KMS-11 (cell line): Measurements from ENCODE around the gene NLGN2.

Experiments
- H2AFZ ChIP-seq: fragments of 200-600 bp; sonication (generic); 2 replicates; pipeline ENCODE4 v1.6.1; 2016; ENCODE audit warnings: antibody characterized with exemption, mixed run types, low read depth
- H3K27ac ChIP-seq: fragments of 200-600 bp; sonication (generic); 2 replicates; pipeline ENCODE4 v1.6.1; 2016; ENCODE audit warnings: mild to moderate bottlenecking, mixed run types
- H3K27me3 ChIP-seq: fragments of 200-600 bp; sonication (generic); 2 replicates; pipeline ENCODE4 v1.6.1; 2017; ENCODE audit warnings: mild to moderate bottlenecking, low read depth, mixed run types, moderate library complexity; ENCODE audit not compliant: insufficient read depth
- H3K36me3 ChIP-seq: fragments of 200-600 bp; sonication (generic); 2 replicates; pipeline ENCODE4 v1.6.1; 2017; ENCODE audit warnings: mild to moderate bottlenecking, mixed run types; ENCODE audit not compliant: insufficient read depth
- H3K4me1 ChIP-seq: fragments of 200-600 bp; sonication (generic); 2 replicates; pipeline ENCODE4 v1.6.1; 2016; ENCODE audit warnings: mild to moderate bottlenecking, low read depth, mixed run types; ENCODE audit not compliant: poor library complexity, severe bottlenecking
- H3K4me2 ChIP-seq: fragments of 200-600 bp; sonication (generic); 2 replicates; pipeline ENCODE4 v1.7.0; 2016; ENCODE audit warnings: mild to moderate bottlenecking, mixed run types
- H3K4me3 ChIP-seq: fragments of 200-600 bp; sonication (generic); IDR thresholded peaks from 2 replicates; pipeline ENCODE4 v1.6.1; 2017; ENCODE audit warnings: low read depth, low read length, mixed read lengths; ENCODE audit not compliant: insufficient read depth
- H3K79me2 ChIP-seq: fragments of 200-600 bp; sonication (generic); 2 replicates; pipeline ENCODE4 v1.6.1; 2016; ENCODE audit warnings: low read depth, mixed run types; ENCODE audit not compliant: insufficient read depth
- H3K9ac ChIP-seq: fragments of 200-600 bp; sonication (generic); 2 replicates; pipeline ENCODE4 v1.6.1; 2016; ENCODE audit warnings: mild to moderate bottlenecking, mixed run types
- H4K20me1 ChIP-seq: fragments of 200-600 bp; sonication (generic); 2 replicates; pipeline ENCODE4 v1.6.1; 2016; ENCODE audit warnings: mild to moderate bottlenecking, mixed run types; ENCODE audit not compliant: insufficient read depth
- TF ChIP-seq, protein P1 (sequence below): fragments of 200-600 bp; sonication (generic); conservative IDR thresholded peaks from 2 replicates; pipeline ENCODE4 v1.6.1; 2017; ENCODE audit warnings: low read depth, mild to moderate bottlenecking, antibody characterized with exemption, low read length, moderate library complexity, mixed read lengths

NLGN2 gene

DNA sequence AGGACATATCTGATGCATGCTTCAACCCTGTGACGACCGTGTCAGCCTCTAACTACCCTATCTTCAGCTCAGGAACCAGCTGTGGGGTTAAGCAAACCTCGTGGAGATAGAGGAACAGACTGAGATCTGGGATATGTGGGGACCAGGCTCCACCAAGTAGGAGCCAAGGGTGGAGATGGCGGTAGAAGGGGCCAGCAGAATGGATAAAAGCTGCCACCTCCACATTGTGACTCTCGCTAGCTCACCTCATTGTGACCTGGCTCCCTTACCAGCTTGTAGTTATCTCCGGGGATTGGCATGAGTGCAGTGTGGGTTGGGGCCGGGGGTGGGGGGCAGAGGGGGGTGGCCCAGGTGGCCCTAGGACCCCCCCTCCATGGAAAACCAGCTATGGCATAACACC lies 17.7 kb downstream of the NLGN2 start, which contains the start of gene SPEM2:
SPEM2 (plus strand) TSS at position 301 of the 400 bp plus-strand sequence; CDS start at position 374, 73 bp downstream.
- no peak within 1 kb of the TSS for H3K9ac ChIP-seq
- no peaks in the 10 kb centered on the region for H4K20me1 ChIP-seq
- H3K79me2 ChIP-seq = no peaks in the 10 kb centered on the region
- no peaks in the 10 kb centered on the region for H3K4me1 ChIP-seq
- H3K27ac ChIP-seq = no peak within 1 kb of the TSS
- no peak within 1 kb of the TSS for H2AFZ ChIP-seq
- no peak within 1 kb of the TSS for H3K4me2 ChIP-seq
- no peaks in the 10 kb centered on the region for H3K27me3 ChIP-seq
- H3K4me3 ChIP-seq = no peak within 1 kb of the TSS
- no peaks in the 10 kb centered on the region for H3K36me3 ChIP-seq
- TF ChIP-seq, protein P1, sequence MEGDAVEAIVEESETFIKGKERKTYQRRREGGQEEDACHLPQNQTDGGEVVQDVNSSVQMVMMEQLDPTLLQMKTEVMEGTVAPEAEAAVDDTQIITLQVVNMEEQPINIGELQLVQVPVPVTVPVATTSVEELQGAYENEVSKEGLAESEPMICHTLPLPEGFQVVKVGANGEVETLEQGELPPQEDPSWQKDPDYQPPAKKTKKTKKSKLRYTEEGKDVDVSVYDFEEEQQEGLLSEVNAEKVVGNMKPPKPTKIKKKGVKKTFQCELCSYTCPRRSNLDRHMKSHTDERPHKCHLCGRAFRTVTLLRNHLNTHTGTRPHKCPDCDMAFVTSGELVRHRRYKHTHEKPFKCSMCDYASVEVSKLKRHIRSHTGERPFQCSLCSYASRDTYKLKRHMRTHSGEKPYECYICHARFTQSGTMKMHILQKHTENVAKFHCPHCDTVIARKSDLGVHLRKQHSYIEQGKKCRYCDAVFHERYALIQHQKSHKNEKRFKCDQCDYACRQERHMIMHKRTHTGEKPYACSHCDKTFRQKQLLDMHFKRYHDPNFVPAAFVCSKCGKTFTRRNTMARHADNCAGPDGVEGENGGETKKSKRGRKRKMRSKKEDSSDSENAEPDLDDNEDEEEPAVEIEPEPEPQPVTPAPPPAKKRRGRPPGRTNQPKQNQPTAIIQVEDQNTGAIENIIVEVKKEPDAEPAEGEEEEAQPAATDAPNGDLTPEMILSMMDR = no peak

DNA sequence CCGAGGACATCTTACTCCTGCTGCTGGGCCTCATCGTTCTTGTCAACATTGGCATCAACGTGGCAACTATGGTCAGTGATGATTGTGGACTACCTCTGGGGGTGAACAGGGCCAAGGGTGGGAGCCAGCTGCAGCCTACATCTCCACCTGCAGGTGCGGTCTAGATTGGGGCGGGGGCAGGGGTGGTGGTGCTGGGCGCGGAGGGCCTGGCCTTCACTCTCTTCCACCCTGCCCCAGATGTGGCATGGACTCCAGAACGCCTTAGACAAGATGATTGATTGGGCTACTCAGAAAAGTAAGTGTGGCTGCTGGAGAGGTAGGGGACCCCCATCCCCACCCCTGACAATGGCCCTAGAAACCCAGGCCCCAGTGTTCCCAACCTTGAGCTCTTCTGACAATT lies 18.1 kb downstream of the NLGN2 start:
- no peaks in the 10 kb centered on the region for H3K4me1 ChIP-seq
- H3K4me3 ChIP-seq = no peak overlapping the region
- H2AFZ ChIP-seq = no peak overlapping the region
- no peak overlapping the region for H3K4me2 ChIP-seq
- TF ChIP-seq, protein P1 = no peak
- no peaks in the 10 kb centered on the region for H4K20me1 ChIP-seq
- H3K79me2 ChIP-seq = no peaks in the 10 kb centered on the region
- no peaks in the 10 kb centered on the region for H3K27me3 ChIP-seq
- H3K36me3 ChIP-seq = no peaks in the 10 kb centered on the region
- H3K9ac ChIP-seq = no peak overlapping the region
- no peak overlapping the region for H3K27ac ChIP-seq

DNA sequence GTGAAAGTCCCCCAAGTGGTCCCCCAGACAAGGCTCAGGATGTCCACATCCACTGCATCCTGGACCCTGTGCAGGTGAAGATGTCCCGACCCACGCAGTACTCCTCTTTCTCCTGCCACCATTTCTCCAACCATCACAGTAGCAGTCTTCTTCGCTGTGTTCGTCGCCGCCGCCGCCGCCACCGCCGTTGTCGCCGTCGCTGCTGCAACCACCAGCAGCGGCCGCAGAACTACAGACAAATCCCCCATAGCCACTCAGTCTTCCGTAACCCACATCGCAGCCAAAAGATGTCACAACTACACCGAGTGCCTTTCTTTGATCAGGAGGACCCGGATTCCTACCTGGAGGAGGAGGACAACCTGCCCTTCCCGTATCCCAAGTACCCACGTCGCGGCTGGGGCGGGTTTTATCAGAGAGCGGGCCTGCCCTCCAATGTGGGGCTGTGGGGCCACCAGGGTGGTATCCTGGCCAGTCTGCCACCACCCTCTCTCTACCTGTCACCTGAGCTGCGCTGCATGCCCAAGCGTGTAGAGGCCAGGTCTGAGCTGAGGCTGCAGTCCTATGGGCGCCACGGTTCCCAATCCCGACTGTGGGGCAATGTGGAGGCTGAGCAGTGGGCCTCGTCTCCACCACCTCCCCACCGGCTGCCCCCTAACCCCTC lies 18.7 kb downstream of the NLGN2 start:
- no peak overlapping the region for H2AFZ ChIP-seq
- H3K79me2 ChIP-seq = no peaks in the 10 kb centered on the region
- TF ChIP-seq, protein P1 = no peak
- no peak overlapping the region for H3K4me3 ChIP-seq
- H3K4me1 ChIP-seq = no peaks in the 10 kb centered on the region
- no peaks in the 10 kb centered on the region for H3K27me3 ChIP-seq
- H3K36me3 ChIP-seq = no peaks in the 10 kb centered on the region
- H4K20me1 ChIP-seq = no peaks in the 10 kb centered on the region
- no peak overlapping the region for H3K27ac ChIP-seq
- H3K4me2 ChIP-seq = no peak overlapping the region
- no peak overlapping the region for H3K9ac ChIP-seq

DNA sequence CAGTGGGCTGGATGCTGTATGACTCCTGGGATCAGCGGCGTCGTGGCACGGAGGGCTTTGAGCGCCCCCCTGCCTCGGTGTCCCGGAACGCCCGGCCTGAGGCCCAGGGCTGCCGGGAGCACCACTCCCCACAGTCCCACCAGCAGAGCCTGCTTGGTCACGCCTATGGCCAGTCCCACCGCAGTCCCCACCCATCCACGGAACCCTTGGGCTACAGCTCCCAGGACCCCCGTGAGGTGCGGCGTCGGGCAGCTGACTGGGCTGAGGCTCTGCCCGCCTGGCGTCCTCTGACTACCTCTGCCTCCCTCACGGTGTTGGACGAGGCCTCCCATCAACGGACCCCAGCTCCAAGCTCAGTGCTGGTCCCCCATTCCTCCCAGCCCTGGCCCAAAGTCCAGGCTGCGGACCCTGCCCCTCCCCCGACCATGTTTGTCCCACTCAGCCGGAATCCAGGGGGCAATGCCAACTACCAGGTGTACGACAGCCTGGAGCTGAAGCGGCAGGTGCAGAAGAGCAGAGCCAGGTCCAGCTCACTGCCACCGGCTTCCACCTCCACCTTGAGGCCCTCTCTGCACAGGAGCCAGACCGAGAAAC lies 19.3 kb downstream of the NLGN2 start:
- Histone ChIP-seq H3K4me2 (no peak overlapping the region), H2AFZ (no peak overlapping the region), H3K4me1 (no peaks in the 10 kb centered on the region), H3K9ac (no peak overlapping the region), H3K27ac (no peak overlapping the region), H4K20me1 (no peaks in the 10 kb centered on the region), H3K36me3 (no peaks in the 10 kb centered on the region), H3K79me2 (no peaks in the 10 kb centered on the region), H3K4me3 (no peak overlapping the region), H3K27me3 (no peaks in the 10 kb centered on the region)
- TF ChIP-seq, protein P1 = no peak
